ENCODE data around the gene ALG9.

The ALG9 gene

DNA sequence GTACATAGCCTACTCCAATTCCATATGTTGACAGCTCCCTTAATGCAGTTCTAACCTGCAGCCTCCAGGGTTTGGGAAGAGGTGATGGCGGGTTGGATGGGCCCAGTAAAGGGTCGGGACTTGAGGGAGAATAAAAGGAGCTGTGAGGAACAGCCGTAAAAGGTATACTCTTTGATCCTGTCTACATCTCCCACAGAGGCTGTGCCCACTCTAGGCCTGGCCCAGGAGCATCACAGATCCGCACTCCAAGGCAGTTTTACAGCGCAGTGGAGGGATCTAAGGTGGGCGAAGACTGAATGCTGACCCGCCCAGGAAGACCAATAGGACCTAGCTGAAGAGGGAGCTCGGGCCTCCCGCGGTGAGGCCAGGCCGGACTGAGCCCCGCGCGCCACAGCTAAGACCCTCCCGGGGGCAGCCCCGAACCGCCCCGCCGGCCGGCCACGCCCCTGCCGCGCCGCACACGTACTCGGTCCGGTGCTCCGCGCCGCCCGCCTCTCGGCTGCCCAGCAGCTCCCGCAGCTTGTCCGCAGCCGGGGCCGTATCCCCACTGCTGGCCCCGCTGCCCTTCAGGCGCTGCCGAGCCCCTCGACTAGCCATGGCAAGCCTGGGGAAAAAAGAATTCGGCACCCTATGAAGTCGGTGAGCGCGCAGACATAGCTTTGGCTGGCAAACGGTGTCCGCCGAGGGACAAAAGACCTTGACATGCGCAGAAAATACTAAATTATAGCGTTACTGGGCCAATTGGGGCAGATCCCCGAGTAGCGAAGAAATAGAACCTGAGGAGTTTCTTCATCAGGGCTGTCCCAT is at the start of gene ALG9:
ALG9 (minus strand) TSS at position 696 of the 807 bp plus-strand sequence; CDS start at position 597, 99 bp downstream.
- TF ChIP-seq, protein P1, sequence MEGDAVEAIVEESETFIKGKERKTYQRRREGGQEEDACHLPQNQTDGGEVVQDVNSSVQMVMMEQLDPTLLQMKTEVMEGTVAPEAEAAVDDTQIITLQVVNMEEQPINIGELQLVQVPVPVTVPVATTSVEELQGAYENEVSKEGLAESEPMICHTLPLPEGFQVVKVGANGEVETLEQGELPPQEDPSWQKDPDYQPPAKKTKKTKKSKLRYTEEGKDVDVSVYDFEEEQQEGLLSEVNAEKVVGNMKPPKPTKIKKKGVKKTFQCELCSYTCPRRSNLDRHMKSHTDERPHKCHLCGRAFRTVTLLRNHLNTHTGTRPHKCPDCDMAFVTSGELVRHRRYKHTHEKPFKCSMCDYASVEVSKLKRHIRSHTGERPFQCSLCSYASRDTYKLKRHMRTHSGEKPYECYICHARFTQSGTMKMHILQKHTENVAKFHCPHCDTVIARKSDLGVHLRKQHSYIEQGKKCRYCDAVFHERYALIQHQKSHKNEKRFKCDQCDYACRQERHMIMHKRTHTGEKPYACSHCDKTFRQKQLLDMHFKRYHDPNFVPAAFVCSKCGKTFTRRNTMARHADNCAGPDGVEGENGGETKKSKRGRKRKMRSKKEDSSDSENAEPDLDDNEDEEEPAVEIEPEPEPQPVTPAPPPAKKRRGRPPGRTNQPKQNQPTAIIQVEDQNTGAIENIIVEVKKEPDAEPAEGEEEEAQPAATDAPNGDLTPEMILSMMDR (IDR thresholded peaks at IDR 0.05; ENCODE audit: borderline replicate concordance, insufficient read depth, low read depth, low read length) = peak; percentile 24; the same call in 1 of the 2 replicates
- peak within 1 kb of the TSS; percentile 87 for H3K4me3 ChIP-seq (ENCODE audit: low read depth, low read length)

DNA sequence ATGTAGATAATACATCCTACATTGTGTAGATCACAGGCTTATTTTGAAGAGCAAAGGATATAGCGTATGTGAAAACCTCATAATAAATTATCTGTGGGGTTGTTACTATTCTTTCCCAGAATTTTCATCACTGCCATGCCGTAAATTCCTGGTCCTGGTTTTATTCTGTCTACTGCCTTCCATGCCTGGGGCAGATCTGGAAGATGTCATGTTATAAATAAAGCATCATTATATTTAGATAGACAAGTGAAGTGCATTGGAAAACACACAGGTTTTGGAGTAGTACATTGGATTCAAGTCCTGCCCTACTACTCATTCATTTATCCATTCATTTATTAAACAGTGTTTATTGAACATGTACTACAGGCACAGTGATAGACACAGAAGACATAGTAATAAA is 49.5 kb upstream of the ALG9 start:
- no peak overlapping the region for H3K4me3 ChIP-seq (ENCODE audit: low read depth, low read length)
- TF ChIP-seq, protein P1 (IDR thresholded peaks at IDR 0.05; ENCODE audit: borderline replicate concordance, insufficient read depth, low read depth, low read length) = no peak

GRCh38 chr11:111918390-111919256 is 47.2 kb upstream of the ALG9 start, which contains the start of gene C11orf52:
Gene C11orf52, plus strand, starts transcription at chr11:111918913. Its CDS starts 60 bp downstream, at chr11:111918973.
- TF ChIP-seq, protein P1 (IDR thresholded peaks at IDR 0.05; ENCODE audit: borderline replicate concordance, insufficient read depth, low read depth, low read length) = no peak
- H3K4me3 ChIP-seq (ENCODE audit: low read depth, low read length) = no peak within 1 kb of the TSS

- no peak overlapping the region for H3K4me3 ChIP-seq (ENCODE audit: low read depth, low read length)
- TF ChIP-seq, protein P1 (IDR thresholded peaks at IDR 0.05; ENCODE audit: borderline replicate concordance, insufficient read depth, low read depth, low read length) = no peak
Observed at GRCh38 chr11:111917788-111918187, 46.4 kb upstream of the ALG9 start.

- no peak overlapping the region for H3K4me3 ChIP-seq (ENCODE audit: low read depth, low read length)
- TF ChIP-seq, protein P1 (IDR thresholded peaks at IDR 0.05; ENCODE audit: borderline replicate concordance, insufficient read depth, low read depth, low read length) = no peak
Observed at GRCh38 chr11:111917312-111917711, 45.9 kb upstream of the ALG9 start.

GRCh38 chr11:111916768-111917167 is 45.4 kb upstream of the ALG9 start:
- no peak overlapping the region for H3K4me3 ChIP-seq (ENCODE audit: low read depth, low read length)
- TF ChIP-seq, protein P1 (IDR thresholded peaks at IDR 0.05; ENCODE audit: borderline replicate concordance, insufficient read depth, low read depth, low read length) = no peak

Measured in GM12875 (cell line).